ENCODE results near the gene PTPRK. TPM values are rescaled to one million over a fixed set of nuclear protein-coding genes. Genes with fewer than 3 reads are reported as not detected.

Gene PTPRK
- total and polyA plus RNA-seq, 2 of the 8 experiments (the other 6 are each of a cell fraction or from before 2014, with no cell fraction given), result 11.4 to 47.3 TPM

DNA sequence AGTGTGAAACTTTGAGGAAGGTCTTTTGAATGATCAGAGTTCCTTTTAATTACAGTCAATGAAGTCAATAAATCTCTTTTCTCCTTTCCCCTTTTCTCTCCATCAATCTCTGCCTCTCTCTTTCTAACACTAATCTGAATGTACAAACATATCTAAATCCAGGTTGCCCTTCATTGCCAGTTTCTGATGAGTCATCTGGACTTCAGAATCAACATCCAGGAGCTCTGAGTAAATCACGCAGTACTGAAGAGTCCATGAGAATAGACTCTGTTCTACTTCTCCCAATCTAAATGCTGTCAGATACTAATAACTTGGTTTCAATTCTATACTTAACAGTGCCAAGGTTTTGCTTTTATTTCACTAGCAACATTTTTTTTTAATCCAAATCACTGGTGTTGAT is 380.9 kb downstream of the PTPRK start (continued):
- TF ChIP-seq POU5F1 (IDR thresholded peaks at IDR 0.05; ENCODE audit: low read depth, low read length), result no peak
- no peak for TF ChIP-seq CBX5 (IDR thresholded peaks at IDR 0.05; ENCODE audit: low read depth, low read length)
- TF ChIP-seq KDM5A (IDR thresholded peaks at IDR 0.05; ENCODE audit: low read length), result no peak
